GM21515 (cell line): ENCODE results near the gene LMOD3.

Experiments used
- ATAC-seq: cut with Tn5 transposase; IDR thresholded peaks from one replicate; pipeline ENCODE4 v1.9.1; 2021; ENCODE audit not compliant: unreplicated experiment

The LMOD3 gene

DNA sequence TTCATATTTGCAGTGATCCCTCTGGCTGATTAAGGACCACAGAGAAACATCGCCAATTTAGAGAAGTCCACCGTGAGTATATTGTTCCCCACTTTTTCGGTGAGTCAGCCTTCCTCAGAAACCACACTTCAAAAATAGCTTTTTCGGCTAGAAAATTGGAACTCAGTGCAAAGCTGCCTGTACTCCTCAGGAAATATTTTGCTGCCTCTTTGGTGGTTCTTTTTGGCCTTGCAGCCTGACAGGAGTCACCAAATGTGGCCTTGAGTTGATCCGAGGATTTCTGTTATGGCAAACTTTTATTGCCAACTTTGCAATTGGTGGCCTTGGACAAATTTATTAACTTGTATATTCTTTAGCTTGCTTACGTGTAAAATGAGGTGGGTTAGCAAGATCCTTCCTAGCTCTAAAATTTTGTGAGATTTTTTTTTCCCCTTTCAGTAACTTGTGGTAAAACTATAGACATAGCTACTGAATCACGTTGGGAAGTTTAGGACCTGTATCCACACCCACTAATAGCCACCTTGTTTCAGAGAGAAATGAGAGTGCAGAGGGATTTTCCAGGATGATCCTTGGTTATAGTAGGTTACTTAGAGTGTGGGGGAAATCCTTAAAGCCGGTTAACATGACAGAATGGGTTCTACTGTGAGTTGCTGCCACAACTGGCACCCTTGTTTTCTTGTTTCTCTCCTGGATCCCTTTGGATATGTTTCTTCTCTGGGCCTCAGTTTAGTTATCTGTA lies 27.8 kb downstream of the LMOD3 start:
- no peak for ATAC-seq

DNA sequence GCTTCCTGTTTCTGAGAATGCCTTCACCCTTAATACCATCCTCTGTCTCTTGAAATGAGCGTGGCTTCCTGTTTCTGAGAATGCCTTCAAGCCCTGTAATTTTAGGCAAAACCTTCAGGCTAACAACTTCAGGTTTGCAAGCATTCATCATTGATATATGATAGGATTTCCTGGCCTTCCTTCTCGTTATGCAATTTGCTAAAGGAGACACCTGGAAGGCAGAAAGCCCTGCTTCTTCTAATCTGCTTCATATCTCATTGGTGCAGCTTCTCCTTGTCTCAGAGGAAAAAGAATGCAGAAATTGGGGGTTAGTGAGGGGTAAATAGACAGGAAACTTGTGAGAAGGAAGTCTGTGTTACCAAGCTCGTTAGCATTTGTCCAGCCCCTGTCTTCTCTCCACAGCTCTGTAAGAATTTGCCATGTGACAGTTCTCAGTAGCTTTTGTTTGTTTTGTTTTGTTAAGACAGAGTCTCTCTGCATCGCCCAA lies 30.3 kb downstream of the LMOD3 start:
- ATAC-seq = peak; percentile 66

DNA sequence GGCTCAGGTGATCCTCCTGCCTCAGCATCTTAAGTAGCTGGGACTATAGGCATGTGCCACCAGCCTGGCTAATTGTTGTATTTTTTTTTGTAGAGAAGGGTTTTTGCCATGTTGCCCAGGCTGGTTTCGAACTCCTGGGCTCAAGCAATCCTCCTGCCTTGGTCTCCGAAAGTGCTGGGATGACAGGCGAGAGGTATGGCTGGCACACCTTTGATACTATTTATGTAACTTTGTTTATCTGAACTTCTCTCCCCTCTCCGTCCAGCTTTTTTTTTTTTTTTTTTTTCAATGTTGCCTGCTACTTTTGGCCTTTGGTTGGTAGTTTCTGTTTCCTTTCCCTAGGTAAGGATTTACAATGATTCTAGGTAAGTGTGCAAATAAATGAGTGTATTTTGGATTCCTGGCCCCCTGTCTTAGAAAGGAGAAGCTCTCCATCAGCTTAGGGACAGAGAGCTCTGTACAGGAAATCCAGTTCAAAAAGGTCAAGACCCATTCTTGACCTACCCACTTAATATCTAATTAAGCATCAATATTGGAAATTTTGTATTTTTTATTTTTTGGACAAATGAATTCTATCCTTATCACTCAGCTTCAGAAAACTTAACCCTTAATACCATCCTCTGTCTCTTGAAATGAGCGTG lies 30.9 kb downstream of the LMOD3 start:
- ATAC-seq = peak; percentile 2

DNA sequence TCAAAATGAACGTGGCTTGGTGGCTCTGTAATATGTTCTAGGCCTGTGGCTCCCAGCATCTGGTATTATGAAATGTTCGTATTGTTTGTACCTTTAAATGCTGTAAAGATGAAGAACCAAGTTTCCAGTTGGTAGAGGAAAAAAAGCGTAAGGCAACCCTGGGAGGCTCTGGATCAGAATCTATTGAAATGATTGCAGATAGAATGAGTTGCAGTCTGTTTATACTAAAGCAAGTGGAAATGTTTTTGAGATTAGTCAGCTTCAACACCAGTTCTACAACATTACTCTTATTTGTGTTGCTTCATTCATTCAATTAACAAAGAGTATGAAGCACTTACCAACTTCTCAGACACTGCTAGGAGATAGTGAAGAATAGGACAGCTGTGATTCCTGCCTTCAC lies 32.4 kb downstream of the LMOD3 start:
- no peak for ATAC-seq

DNA sequence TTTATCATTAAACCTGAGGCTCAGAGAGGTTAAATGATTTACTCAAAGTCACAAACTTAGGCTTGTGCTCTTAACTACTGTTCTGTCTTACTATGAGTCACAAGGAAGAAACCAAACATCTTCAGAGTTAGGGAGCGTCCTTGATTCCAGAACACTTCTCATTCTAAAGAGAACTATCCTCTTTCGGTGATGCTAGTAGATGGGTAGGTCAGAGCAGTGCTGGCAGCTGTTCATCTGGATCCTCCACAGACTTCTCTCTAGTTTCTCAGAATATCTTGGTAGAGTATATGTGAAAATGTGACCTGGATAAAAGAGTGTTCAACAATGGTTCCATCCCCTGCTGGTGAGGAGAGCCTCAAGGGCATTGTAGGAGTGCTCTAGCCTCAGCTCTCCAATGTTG lies 34.3 kb downstream of the LMOD3 start:
- ATAC-seq = peak; percentile 17

DNA sequence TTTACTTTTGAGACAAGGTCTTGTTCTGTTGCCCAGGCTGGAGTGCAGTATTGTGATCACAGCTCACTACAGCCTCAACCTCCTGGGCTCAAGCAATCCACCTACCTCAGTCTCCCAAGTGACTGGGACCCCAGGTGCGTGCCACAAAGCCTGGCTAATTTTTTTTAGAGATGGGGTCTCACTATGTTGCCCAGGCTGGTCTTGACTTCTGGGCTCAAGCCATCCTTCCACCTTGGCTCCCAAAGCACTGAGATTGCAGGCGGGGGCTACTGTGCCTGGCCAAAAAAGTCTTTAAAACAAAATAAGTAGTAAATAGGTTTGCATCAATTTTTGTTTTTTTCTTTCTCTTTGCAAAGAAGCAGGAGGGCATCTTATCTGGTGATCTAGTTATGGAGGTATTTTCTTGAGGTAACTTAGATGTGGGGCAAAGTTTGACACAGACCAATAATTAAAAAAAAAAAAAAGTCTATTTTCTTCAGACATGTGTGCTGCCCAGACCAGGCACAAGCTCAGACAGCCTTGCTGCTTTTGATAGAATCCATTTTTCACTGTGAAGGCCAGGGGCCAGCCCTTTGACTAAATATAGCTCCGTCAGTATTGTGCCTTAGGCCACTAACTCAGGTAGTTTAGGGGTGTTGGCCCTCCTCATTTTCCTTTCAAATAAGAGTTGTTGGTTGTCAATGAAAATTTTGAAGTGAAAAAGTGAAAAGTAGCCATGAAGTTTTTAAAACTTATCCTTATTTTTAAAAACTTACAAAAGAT lies 35.2 kb downstream of the LMOD3 start:
- ATAC-seq = no peak

DNA sequence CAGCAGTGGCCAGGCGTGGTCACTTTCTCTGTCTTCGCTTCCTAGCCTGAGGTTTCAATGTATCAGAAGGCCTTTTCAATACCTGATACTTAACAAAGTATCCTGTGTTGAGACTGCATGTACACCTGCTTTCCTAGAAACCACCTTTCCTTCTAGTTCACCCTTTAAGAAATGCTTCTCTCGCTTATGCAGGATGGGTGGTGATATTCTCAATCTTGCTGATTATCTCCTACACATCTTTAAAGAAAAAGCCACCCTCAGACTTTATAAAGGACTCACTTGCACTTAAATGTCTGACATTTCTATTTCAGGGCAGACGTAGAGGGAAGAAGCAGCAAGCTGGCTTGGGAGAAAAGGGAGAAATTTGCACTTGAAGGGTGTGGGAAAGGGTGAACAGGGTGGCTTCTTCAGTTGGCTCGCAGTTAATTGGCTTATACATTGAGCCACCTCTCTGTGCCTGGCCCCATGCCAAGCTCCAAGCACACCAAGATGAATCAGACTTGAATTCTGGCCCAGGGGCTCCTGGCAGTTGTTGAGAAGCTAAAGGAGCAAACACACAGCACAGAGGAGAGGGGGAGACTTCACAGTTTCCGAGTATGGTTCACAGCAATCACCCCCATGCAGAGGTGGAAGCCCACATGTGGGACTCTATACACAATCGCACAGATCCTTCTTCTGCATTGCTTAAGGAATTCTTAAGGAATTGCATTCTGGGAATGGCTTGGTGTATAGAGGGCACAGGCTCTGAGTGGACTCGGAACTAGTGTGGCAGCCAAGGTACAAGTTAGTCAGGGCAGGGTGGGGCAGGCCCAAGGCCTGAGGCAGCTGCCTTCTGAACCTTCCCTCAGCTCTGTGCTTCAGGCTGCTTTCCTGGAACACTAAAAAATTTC lies 36.3 kb downstream of the LMOD3 start:
- no peak for ATAC-seq

DNA sequence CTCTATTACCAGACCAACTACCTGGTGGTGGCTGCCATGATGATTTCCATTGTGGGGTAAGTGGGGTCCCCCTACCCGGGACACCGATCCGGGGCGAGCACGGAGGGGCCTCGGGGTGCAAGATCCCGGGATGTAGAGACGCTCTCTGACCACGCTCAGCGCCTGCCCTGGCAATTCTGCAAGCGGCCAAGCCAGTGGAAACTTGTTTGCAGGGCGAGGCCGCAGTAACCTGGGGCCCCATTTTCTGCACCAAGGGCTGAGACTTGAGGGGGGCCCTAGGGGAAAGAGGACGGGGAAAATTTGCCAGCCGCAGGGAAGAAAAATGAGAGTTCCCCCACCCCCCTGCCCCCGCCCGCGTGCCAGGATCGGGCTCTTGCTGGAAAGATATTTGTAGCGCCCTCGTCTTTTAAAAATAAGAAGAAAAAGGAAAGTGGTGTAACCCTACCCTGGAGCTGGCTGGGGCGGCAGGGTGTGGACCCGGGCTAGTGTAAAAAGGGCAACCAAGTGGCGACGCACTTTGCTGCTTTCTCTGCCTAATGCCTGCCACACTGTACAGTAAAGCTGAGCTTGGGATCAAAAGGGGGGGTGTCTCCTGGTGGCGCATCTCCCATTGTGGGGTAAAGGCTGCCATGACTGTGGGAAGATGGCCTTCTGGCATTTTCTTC lies 37.1 kb downstream of the LMOD3 start:
- ATAC-seq = no peak

DNA sequence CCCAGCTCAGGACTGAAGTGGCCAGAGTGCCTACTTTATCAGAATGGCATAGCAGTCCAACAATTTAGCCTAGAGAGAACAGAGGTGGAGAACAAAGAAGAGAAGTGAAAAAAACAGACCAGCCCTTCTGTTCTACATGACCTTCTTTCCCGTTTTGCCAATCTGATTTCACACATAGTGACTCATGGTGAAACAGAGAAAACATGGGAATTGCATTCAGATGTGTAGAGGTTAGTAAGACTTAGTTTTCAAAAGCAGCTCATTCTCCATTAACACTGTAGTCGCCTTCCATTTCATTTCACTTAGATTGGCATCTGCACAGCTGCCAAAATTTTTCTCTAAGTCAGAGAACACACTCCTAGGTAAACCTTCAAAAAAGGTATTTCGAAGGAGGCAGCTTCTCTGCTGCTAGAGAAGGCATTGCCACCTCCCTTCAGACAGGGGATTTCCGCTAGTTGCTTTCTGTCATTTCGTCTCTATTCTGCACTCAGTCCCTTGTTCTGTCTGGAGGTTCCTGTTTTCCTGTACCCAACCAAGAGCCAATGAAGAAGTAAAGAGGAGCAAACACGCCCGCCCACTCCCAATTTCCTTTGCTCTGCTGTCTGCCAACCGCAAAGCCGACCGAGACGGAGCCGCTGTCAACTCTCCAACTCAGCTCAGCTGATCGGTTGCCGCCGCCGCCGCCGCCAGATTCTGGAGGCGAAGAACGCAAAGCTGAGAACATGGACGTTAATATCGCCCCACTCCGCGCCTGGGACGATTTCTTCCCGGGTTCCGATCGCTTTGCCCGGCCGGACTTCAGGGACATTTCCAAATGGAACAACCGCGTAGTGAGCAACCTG lies 37.8 kb downstream of the LMOD3 start, which contains the start of gene ARL6IP5:
ARL6IP5 (plus strand) TSS at position 612 of the 842 bp plus-strand sequence; CDS start at position 723, 111 bp downstream.
- peak; percentile 47 for ATAC-seq

DNA sequence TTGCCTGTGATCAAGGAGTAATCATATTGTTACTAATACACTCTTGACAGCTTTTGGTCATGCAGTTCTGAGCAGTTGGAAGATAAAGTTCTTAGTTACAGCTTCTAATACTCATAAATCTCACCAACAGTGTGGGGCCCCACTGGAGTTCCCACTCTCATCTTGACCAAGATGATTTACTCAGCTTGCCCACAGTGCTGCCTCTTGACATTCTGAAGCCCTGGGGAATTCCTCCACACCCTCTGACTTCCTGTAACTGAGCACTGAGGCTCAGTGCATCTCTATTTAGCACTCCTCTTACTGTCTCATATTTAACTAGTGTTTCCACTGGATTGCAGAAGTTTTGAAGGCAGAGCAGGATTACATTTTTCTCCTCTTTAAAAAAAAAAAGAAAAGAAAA lies 39.6 kb downstream of the LMOD3 start:
- ATAC-seq = peak; percentile 47

DNA sequence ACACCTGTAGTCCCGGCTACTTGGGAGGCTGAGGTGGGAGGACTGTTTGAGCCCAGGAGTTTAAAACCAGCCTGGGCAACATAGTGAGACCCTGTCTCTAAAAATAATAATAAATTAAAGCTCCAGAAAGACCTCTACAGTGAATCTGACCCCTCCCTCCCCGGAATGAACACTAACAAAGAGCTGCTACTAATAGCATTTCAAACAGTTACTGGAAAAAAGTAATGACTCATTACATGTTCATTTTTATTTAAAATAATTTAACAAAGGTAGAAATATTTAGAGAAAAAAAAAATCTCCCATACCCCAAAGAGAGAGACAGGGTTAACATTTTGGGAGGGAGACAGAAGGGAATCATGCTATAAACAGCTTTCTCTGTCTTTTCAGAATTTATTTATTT lies 40.0 kb downstream of the LMOD3 start:
- no peak for ATAC-seq

DNA sequence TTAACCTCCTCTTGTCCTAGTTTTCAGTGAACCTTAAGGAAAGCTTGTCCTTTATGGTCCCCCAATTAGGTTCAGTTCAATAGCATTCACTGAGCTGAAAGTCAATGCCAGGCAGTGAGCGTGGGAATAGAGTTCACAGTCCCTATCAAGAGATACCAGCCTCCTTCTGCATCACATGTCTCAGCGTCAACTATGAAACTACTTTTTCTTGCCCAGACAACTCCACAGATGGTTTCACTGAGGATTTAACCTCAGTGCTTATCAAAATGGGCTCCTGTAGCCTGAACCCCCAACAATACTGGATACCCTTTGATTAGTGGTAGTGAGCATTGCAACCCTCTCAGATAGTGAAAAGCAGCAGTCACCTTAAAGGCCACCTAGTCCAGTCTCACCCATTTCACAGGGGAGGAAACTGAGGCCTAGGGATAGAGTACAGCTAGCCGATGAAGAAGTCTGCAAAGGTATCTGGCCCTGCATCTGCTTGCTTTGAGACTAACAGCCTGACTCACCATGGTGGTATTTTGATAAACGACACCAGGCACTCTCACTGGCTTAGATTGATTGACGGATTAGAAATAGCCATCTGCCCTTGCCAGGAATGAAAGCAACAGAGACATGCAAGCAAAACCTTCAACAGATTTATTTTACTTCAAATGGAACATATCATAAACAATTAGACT lies 40.7 kb downstream of the LMOD3 start:
- ATAC-seq = no peak

DNA sequence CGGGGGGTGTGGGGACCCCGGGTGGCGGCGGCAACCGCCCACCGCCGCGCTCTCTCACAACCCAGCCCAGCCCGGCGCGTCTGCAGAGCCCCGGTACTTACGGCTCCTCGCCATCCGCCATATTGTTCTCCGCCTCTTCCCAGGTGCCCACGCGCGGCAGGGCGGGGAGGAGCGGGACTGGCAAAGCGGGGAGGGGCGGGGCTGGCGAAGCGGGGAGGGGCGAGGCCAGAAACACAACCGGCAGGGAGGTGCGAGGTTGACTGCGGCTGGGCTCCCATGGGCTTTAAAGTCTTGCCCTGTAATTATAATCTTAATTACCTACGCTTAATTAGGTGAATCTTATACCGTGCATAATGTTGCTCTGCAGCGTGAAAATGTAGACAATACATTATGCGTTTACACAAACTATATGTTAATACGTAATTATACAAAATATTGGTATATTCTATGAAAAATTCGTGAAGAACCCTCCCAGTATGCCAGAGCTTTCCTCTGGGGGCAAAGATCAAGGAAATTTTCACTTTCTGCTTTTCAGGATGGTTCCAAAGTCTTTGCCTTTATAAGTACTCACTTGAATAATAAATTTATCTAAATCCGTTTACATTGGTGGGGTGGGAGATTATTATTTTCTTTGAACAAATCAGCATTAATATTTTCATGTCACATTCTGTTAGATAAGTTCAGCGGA lies 42.0 kb downstream of the LMOD3 start, which contains the start of gene UBA3:
UBA3 (minus strand) TSS at position 133 of the 688 bp plus-strand sequence; CDS start at position 121, 12 bp downstream.
- ATAC-seq = peak; percentile 47

DNA sequence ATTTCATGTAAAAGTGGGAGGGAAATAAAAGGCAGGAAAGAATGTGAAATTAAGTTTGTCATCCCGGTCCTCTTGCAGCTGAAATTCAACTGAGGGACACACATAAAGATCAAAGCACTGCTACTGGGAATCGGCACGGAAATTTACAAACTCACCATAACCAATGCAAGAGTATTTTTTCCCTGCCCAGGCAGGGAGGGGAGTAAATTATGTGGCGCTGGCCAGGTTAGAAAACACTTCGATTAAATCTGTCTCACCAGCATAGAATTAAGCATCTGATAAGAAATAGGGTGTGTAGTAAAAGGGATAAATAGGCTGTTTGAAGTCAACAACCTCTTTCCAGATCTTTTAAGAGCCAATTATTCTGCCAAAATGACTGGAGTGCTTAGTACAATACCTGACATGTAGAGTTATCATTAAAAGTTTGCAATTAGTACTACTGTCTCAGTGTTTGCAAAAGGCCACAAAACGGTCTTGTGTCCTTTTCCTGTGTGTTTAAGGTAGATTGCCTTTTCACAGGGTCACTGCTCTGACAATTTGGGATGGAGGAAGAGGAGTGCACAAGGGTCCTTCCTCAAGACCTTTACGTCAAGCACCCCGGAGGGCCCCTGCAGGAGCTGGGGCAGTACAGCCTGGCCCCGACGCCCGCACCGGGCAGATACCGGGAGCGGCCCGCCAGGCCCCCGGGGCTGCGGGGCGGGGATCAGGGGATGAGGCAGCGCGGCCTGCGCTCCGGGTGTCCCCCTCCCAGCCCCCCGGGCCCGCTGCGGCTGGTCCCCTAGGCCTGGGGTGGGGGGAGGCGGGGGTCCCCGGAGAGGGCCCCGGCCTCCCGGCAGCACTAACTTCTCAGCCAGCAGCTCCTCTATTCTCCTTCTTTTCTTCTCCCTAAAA lies 42.9 kb downstream of the LMOD3 start:
- ATAC-seq = no peak

DNA sequence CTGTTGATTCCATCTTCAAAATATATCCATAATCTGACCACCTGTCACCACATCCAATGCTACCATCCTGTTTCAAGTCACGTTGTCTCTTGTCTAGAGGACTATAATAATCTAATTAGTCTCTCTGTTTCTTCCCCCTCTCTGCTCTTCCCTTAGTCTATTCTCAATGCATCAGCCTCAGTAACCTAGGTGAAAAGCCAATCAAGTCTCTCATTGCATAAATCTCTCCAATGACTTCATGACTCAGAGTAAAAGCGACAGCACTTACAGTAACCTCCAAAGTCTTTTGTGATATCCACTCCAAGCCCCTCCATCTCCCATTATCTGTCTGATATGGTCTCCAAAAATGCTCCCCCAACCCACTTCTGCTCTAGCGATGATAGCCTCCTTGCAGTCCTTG lies 49.5 kb downstream of the LMOD3 start:
- ATAC-seq = no peak

DNA sequence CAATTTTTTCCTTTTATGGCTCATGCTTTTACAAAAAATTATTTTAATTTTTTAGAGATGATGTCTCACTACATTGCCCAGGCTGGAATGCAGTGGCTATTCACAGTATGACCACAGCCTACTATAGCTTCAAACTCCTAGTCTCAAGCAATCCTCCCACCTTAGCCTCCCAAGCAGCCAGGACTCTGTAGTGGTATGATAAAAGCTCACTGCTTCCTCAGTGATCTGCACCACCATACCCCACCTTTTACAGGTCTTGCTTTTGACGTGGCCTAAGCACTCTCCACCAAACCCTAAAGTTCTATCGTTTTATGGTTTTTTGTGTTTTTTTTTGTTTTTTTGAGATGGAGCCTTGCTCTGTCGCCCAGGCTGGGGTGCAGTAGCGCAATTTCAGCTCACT lies 56.3 kb downstream of the LMOD3 start:
- no peak for ATAC-seq
